Activated CD8-positive, alpha-beta T cell treated with anti-CD3 and anti-CD28 coated beads for 36 hours (primary cell): ENCODE data around the gene PCDHGC3. TPM values are rescaled to one million over a fixed set of nuclear protein-coding genes. Genes with fewer than 3 reads are reported as not detected.

Experiments
- ATAC-seq: fragments of 200-7000 bp; cut with Tn5 transposase; one replicate; pipeline ENCODE4 v1.10.0; 2021; ENCODE audit warnings: mild to moderate bottlenecking, moderate library complexity
- CTCF ChIA-PET: fragments of 350-600 bp; sonication (Branson Sonifier 250); formaldehyde crosslinking; loops from one replicate; lab custom pipeline; 2021; ENCODE audit warnings: antibody characterized with exemption; lab: Charles Lee
- POLR2A ChIA-PET: fragments of 350-600 bp; sonication (Branson Sonifier 250); formaldehyde crosslinking; loops from one replicate; lab custom pipeline; 2021; ENCODE audit warnings: antibody characterized with exemption; lab: Charles Lee
- DNase-seq: peaks from one replicate; pipeline ENCODE4 v3.0.0-alpha.2; 2020
- H3K27ac Mint-ChIP-seq: one replicate; pipeline ENCODE4 v1.8.0; 2021; ENCODE audit warnings: mild to moderate bottlenecking, mixed read lengths
- H3K27me3 Mint-ChIP-seq: one replicate; pipeline ENCODE4 v1.8.0; 2021; ENCODE audit warnings: mixed read lengths
- H3K36me3 Mint-ChIP-seq: one replicate; pipeline ENCODE4 v1.8.0; 2021; ENCODE audit warnings: low read depth, mixed read lengths
- H3K4me1 Mint-ChIP-seq: one replicate; pipeline ENCODE4 v1.8.0; 2021; ENCODE audit warnings: low read depth, mixed read lengths
- H3K4me3 Mint-ChIP-seq: one replicate; pipeline ENCODE4 v1.8.0; 2021; ENCODE audit warnings: mild to moderate bottlenecking, moderate library complexity, mixed read lengths
- H3K9me3 Mint-ChIP-seq: one replicate; pipeline ENCODE4 v1.8.0; 2021; ENCODE audit warnings: mixed read lengths
- CTCF ChIP-seq: fragments of 200-600 bp; IDR thresholded peaks from one replicate; pipeline ENCODE4 v1.8.0; 2022; ENCODE audit warnings: antibody characterized with exemption, mild to moderate bottlenecking
- intact Hi-C: fragments of 100-400 bp; cut with micrococcal nuclease; formaldehyde crosslinking; loops from one replicate; pipeline ENCODE4 v1.10.0; 2022
- total RNA-seq, 2 experiments: library from RNA; stranded (reverse); gene quantifications; one replicate each; pipeline ENCODE4 v1.2.3, GENCODE V29; 2021

PCDHGC3 gene
- total RNA-seq, 2 experiments from 2014 or later, result not detected

DNA sequence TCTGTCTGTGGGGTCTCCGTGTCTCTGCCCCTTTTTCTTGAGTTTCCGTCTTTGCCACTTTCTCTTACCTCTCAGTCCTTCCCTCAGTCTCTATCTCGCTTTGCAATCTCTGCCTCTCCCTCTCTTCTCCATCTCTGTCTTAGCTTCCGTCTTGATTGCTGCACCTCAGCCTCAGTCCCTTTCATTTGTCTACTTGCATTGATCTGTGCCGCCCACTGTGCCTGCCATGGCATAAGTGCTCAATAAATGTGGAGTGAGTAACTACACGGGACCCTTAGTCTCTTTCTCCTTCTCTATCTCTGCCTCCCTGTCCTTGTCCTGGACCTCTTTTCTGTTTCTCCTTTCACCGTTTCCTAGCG lies 19.7 kb downstream of the PCDHGC3 start:
- ChIA-PET POLR2A (interaction anchor here (0.8 to 1.1 kb wide), 2 partner anchors 12 to 19 kb away, joined by 3 read pairs; no protein-coding TSS in a partner anchor), CTCF (interaction anchor here (2.4 kb wide), 1 partner anchor 10 kb away, joined by 6 read pairs; the partner anchor contains the start of gene PCDHGC4)
- intact Hi-C loops, result no loop called here
- peaks cover 57% of the 10 kb centered on the region for H3K27me3 Mint-ChIP-seq
- no peak overlapping the region for H3K4me3 Mint-ChIP-seq
- DNase-seq, result no peak
- no peaks in the 10 kb centered on the region for H3K36me3 Mint-ChIP-seq
- H3K4me1 Mint-ChIP-seq, result peaks cover 8% of the 10 kb centered on the region
- ATAC-seq, result no peak
- no peaks in the 10 kb centered on the region for H3K9me3 Mint-ChIP-seq
- no peak for TF ChIP-seq CTCF
- H3K27ac Mint-ChIP-seq, result no peak overlapping the region

DNA sequence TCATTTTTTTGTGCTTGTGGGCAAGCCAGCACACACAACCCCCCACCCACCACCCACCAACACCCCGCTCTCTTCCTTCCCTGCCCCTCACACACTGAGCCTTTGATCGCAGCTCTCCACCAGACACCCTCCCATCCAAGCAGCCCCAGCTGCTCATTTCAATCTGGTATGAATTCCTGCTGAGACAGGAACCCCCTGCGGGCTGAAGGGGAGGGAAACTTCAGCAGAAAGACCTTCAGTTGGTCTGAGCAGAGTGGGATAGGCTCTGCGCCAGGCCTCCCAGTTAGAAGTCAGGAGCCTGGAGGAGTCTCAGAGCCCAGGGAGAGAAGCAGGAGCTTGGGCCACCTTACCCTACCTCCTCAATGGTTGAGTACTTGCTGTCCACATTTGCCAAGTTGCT lies 20.3 kb downstream of the PCDHGC3 start:
- ATAC-seq (no peak), DNase-seq (no peak)
- Mint-ChIP-seq H3K27me3 (peaks cover 51% of the 10 kb centered on the region), H3K9me3 (no peaks in the 10 kb centered on the region), H3K36me3 (no peaks in the 10 kb centered on the region), H3K4me1 (peaks cover 8% of the 10 kb centered on the region), H3K4me3 (no peak overlapping the region), H3K27ac (no peak overlapping the region)
- intact Hi-C loops, result no loop called here
- ChIA-PET POLR2A (interaction anchor here (1.1 kb wide), 1 partner anchor 11 kb away, joined by 3 read pairs; no protein-coding TSS in a partner anchor), CTCF (interaction anchor here (1.0 kb wide), 1 partner anchor 66 kb away, joined by 3 read pairs; the partner anchor contains the start of gene PCDHGA12)
- TF ChIP-seq CTCF, result no peak

DNA sequence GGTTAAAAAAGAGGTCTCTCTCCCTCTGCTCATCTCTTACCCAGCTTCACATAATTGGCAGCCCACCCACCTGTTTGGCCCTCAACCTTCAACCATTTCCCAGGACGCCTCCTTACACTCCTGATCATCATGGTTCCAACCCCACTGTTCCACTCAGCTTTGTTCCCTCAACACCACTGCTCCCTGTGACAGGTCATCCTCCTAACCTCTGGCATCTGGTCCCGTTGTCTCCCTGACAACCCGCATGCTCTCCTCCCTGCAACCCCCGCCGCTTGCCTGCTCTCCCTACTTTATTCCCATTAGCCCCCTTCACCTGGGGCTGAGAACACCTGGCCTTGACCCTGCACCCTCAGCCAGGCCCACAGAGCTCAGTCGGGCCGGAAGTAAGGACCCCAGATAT lies 26.0 kb downstream of the PCDHGC3 start:
- Mint-ChIP-seq H3K36me3 (no peaks in the 10 kb centered on the region), H3K4me1 (no peaks in the 10 kb centered on the region)

DNA sequence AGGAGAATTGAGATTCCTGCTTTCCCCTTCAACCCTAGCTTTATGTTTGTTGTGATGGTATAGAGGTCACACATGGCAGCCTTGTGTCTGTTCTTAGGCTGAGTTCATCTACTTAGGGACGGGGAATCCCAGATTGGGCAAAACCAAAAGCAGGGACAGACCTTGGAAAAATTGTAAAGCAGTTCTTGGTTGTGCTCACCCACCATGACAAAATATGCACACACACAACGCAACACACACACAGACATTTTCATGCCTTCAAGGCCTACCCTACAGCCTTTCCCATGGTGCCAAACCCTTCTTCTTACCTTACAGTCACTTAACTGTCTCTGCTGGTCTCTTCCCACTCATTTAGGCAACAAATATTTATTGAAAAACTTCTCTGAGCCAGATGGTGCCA lies 27.9 kb downstream of the PCDHGC3 start:
- Mint-ChIP-seq H3K36me3 (no peaks in the 10 kb centered on the region), H3K9me3 (no peaks in the 10 kb centered on the region), H3K27ac (no peak overlapping the region), H3K27me3 (peaks cover 2% of the 10 kb centered on the region), H3K4me1 (no peaks in the 10 kb centered on the region), H3K4me3 (no peak overlapping the region)
- ChIA-PET POLR2A (no interaction called here), CTCF (interaction anchor here (2.0 kb wide), 1 partner anchor 9 kb away, joined by 10 read pairs; no protein-coding TSS in a partner anchor)
- TF ChIP-seq CTCF, result no peak
- DNase-seq, result no peak
- ATAC-seq, result no peak
- intact Hi-C loops, result no loop called here

More for the DNA sequence above, 26.0 kb downstream of the PCDHGC3 start:
- Mint-ChIP-seq H3K9me3 (no peaks in the 10 kb centered on the region), H3K4me3 (no peak overlapping the region), H3K27me3 (peaks cover 10% of the 10 kb centered on the region), H3K27ac (no peak overlapping the region)
- DNase-seq (no peak), ATAC-seq (no peak)
- POLR2A ChIA-PET, result no interaction called here
- CTCF ChIA-PET, result interaction anchor here (1.1 to 2.6 kb wide), 2 partner anchors 10 to 132 kb away, joined by 4 to 12 read pairs; partner anchors contain the start of gene PCDHGB3
- intact Hi-C loops, result no loop called here
- no peak for TF ChIP-seq CTCF

- POLR2A ChIA-PET, result no interaction called here
- ATAC-seq (no peak), DNase-seq (no peak)
- Mint-ChIP-seq H3K4me3 (no peak overlapping the region), H3K27me3 (no peaks in the 10 kb centered on the region), H3K36me3 (no peaks in the 10 kb centered on the region), H3K9me3 (no peaks in the 10 kb centered on the region), H3K27ac (no peak overlapping the region), H3K4me1 (peaks cover 4% of the 10 kb centered on the region)
- CTCF ChIA-PET, result interaction anchor here (2.0 kb wide), 1 partner anchor 8 kb away, joined by 10 read pairs; no protein-coding TSS in a partner anchor
- intact Hi-C loops, result no loop called here
- no peak for TF ChIP-seq CTCF
Measured at GRCh38 chr5:141504216-141504615, 28.4 kb downstream of the PCDHGC3 start.
